IMR-90 (cell line): ENCODE results near the gene EMD. TPM values are rescaled to one million over a fixed set of nuclear protein-coding genes. Genes with fewer than 3 reads are reported as not detected.

Source experiments
- ATAC-seq: fragments of 200-7000 bp; cut with Tn5 transposase; 2 replicates; pipeline ENCODE4 v1.9.1; 2020; ENCODE audit warnings: low read depth, mild to moderate bottlenecking, moderate library complexity
- BruUV-seq: library from RNA; stranded (reverse); fragments of 400-500 nt; replicated peaks from 2 replicates; lab custom pipeline; 2021; lab: Mats Ljungman, UMichigan
- CTCF ChIA-PET: fragments of 300-600 bp; formaldehyde crosslinking; extraction: SDS; loops from one replicate; lab custom pipeline; 2021; ENCODE audit warnings: antibody characterized with exemption; lab: Yijun Ruan, JAX
- POLR2A ChIA-PET: fragments of 300-600 bp; sonication (Branson Sonifier 250); formaldehyde crosslinking; loops from one replicate; lab custom pipeline; 2022; ENCODE audit warnings: antibody characterized with exemption; ENCODE audit not compliant: unreplicated experiment; lab: Charles Lee
- DNase-seq: peaks from one replicate; pipeline ENCODE4 v3.0.0; 2013
- H2AFZ ChIP-seq: replicated peaks from 2 replicates; pipeline ENCODE3; 2013; ENCODE audit warnings: low read length, mild to moderate bottlenecking; ENCODE audit not compliant: poor library complexity
- H2AK5ac ChIP-seq: 2 replicates; pipeline ENCODE4 v1.6.1; 2013; ENCODE audit warnings: low read depth, low read length, inconsistent platforms
- H2AK9ac ChIP-seq: replicated peaks from 2 replicates; pipeline ENCODE3; 2013; ENCODE audit warnings: mild to moderate bottlenecking, low read depth, low read length, moderate library complexity; ENCODE audit not compliant: poor library complexity
- H2BK120ac ChIP-seq: 2 replicates; pipeline ENCODE4 v1.6.1; 2013; ENCODE audit warnings: low read depth, low read length, inconsistent platforms
- H2BK15ac ChIP-seq: 3 replicates; pipeline ENCODE4 v1.6.1; 2013; ENCODE audit warnings: low read depth, low read length, inconsistent platforms
- H2BK20ac ChIP-seq: 2 replicates; pipeline ENCODE4 v1.6.1; 2013; ENCODE audit warnings: low read depth, mild to moderate bottlenecking, inconsistent platforms, low read length, moderate library complexity
- H2BK5ac ChIP-seq: 2 replicates; pipeline ENCODE4 v1.6.1; 2013; ENCODE audit warnings: mild to moderate bottlenecking, low read depth, low read length, inconsistent platforms; ENCODE audit not compliant: poor library complexity, severe bottlenecking
- H3K14ac ChIP-seq: replicated peaks from 2 replicates; pipeline ENCODE4 v1.6.1; 2013; ENCODE audit warnings: low read depth, low read length, inconsistent platforms
- H3K18ac ChIP-seq: 2 replicates; pipeline ENCODE4 v1.6.1; 2013; ENCODE audit warnings: low read depth, low read length, control low read depth
- H3K23ac ChIP-seq: 2 replicates; pipeline ENCODE4 v1.6.1; 2013; ENCODE audit warnings: low read depth, low read length, inconsistent platforms
- H3K27ac ChIP-seq: 2 replicates; pipeline ENCODE4 v1.5.1; 2013; ENCODE audit warnings: mild to moderate bottlenecking, control low read depth, low read length; ENCODE audit not compliant: insufficient read depth
- H3K27me3 ChIP-seq: 2 replicates; pipeline ENCODE4 v1.6.1; 2013; ENCODE audit warnings: low read length; ENCODE audit not compliant: control insufficient read depth, insufficient read depth
- H3K36me3 ChIP-seq: 2 replicates; pipeline ENCODE4 v1.6.1; 2013; ENCODE audit warnings: low read length, mixed read lengths; ENCODE audit not compliant: control insufficient read depth, insufficient read depth
- H3K4ac ChIP-seq: 2 replicates; pipeline ENCODE4 v1.6.1; 2013; ENCODE audit warnings: low read depth, low read length, inconsistent platforms
- H3K4me1 ChIP-seq: 2 replicates; pipeline ENCODE4 v1.6.1; 2013; ENCODE audit warnings: low read length, mixed read lengths; ENCODE audit not compliant: control insufficient read depth, insufficient read depth
- H3K4me2 ChIP-seq: 2 replicates; pipeline ENCODE4 v1.6.1; 2013; ENCODE audit warnings: low read depth, mild to moderate bottlenecking, control low read depth, low read length, moderate library complexity
- H3K4me3 ChIP-seq: 2 replicates; pipeline ENCODE4 v1.5.1; 2013; ENCODE audit warnings: low read depth, mild to moderate bottlenecking, control low read depth, low read length, moderate library complexity; ENCODE audit not compliant: insufficient read depth
- H3K56ac ChIP-seq: 2 replicates; pipeline ENCODE4 v1.6.1; 2013; ENCODE audit warnings: low read length, inconsistent platforms; ENCODE audit not compliant: insufficient read depth; ENCODE audit errors: extremely low read depth
- H3K79me1 ChIP-seq, 2 experiments: 2 replicates each; pipeline ENCODE4 v1.6.1; 2013; ENCODE audit warnings: low read length in 2 of 2, inconsistent platforms in 1 of 2, low read depth in 1 of 2
- H3K9ac ChIP-seq: 2 replicates; pipeline ENCODE4 v1.6.1; 2013; ENCODE audit warnings: low read depth, low read length, control low read depth
- H3K9me1 ChIP-seq: 2 replicates; pipeline ENCODE4 v1.6.1; 2013; ENCODE audit warnings: low read length, inconsistent platforms; ENCODE audit not compliant: insufficient read depth
- H3K9me3 ChIP-seq: 2 replicates; pipeline ENCODE4 v1.6.1; 2013; ENCODE audit warnings: low read length; ENCODE audit not compliant: control insufficient read depth, insufficient read depth
- H4K20me1 ChIP-seq: 2 replicates; pipeline ENCODE4 v1.6.1; 2013; ENCODE audit warnings: low read length, inconsistent platforms; ENCODE audit not compliant: insufficient read depth
- H4K5ac ChIP-seq: 2 replicates; pipeline ENCODE4 v1.6.1; 2013; ENCODE audit warnings: mild to moderate bottlenecking, low read depth, low read length, control low read depth
- H4K8ac ChIP-seq, 2 experiments: 2 replicates each; pipeline ENCODE4 v1.6.1; 2013; ENCODE audit warnings: low read depth in 2 of 2, low read length in 2 of 2, control low read depth in 1 of 2, inconsistent platforms in 1 of 2
- H4K91ac ChIP-seq: 2 replicates; pipeline ENCODE4 v1.6.1; 2013; ENCODE audit warnings: low read depth, low read length, inconsistent platforms; ENCODE audit not compliant: insufficient read depth
- BHLHE40 ChIP-seq: fragments of 150-350 bp; IDR thresholded peaks from 2 replicates; pipeline ENCODE4 v1.6.1; 2016; ENCODE audit warnings: mild to moderate bottlenecking, low read depth, low read length
- CEBPB ChIP-seq: IDR thresholded peaks from 2 replicates; pipeline ENCODE4 v1.6.1; 2012; ENCODE audit warnings: low read depth, low read length, improper control_type of control experiment
- CHD1 ChIP-seq: IDR thresholded peaks from 2 replicates; pipeline ENCODE4 v1.6.1; 2012; ENCODE audit warnings: low read depth, low read length, improper control_type of control experiment
- ELK1 ChIP-seq: fragments of 150-350 bp; IDR thresholded peaks from 2 replicates; pipeline ENCODE4 v1.6.1; 2016; ENCODE audit warnings: low read depth, mild to moderate bottlenecking, low read length, moderate library complexity, borderline replicate concordance
- MAFK ChIP-seq: IDR thresholded peaks from 2 replicates; pipeline ENCODE4 v1.6.1; 2012; ENCODE audit warnings: low read depth, low read length, improper control_type of control experiment
- MAZ ChIP-seq: IDR thresholded peaks from 2 replicates; pipeline ENCODE4 v1.6.1; 2012; ENCODE audit warnings: low read depth, mild to moderate bottlenecking, low read length, improper control_type of control experiment, moderate library complexity, borderline replicate concordance
- MXI1 ChIP-seq: IDR thresholded peaks from 2 replicates; pipeline ENCODE4 v1.6.1; 2012; ENCODE audit warnings: low read depth, mild to moderate bottlenecking, low read length, moderate library complexity, borderline replicate concordance
- NFE2L2 ChIP-seq: fragments of 150-350 bp; IDR thresholded peaks from 2 replicates; pipeline ENCODE4 v1.6.1; 2016; ENCODE audit warnings: low read depth, mild to moderate bottlenecking, low read length
- POLR2A ChIP-seq: IDR thresholded peaks from 2 replicates; pipeline ENCODE4 v1.6.1; 2012; ENCODE audit warnings: mild to moderate bottlenecking, low read depth, low read length
- RAD21 ChIP-seq: IDR thresholded peaks from 2 replicates; pipeline ENCODE4 v1.6.1; 2012; ENCODE audit warnings: low read length, improper control_type of control experiment
- RCOR1 ChIP-seq: IDR thresholded peaks from 2 replicates; pipeline ENCODE4 v1.6.1; 2012; ENCODE audit warnings: mild to moderate bottlenecking, low read length, improper control_type of control experiment; ENCODE audit not compliant: insufficient replicate concordance
- RFX5 ChIP-seq: IDR thresholded peaks from 2 replicates; pipeline ENCODE4 v1.8.0; 2012; ENCODE audit warnings: low read depth, mild to moderate bottlenecking, low read length, moderate library complexity
- SMC3 ChIP-seq: fragments of 150-350 bp; IDR thresholded peaks from 2 replicates; pipeline ENCODE4 v1.6.1; 2016; ENCODE audit warnings: low read depth, mild to moderate bottlenecking, antibody characterized with exemption, low read length, moderate library complexity
- USF2 ChIP-seq: fragments of 150-350 bp; IDR thresholded peaks from 2 replicates; pipeline ENCODE4 v1.6.1; 2017; ENCODE audit warnings: mild to moderate bottlenecking, antibody characterized with exemption, low read length, low read depth
- WGBS, 2 experiments: methylation state at CpG; one replicate each; pipeline versions ENCODE4 v1.1.5 to v1.1.7; 2013; ENCODE audit warnings: missing lambda C conversion rate in 2 of 2; ENCODE audit not compliant: insufficient read length in 1 of 2; ENCODE audit errors: extremely low coverage in 2 of 2; 5-methylcytosine and 5-hydroxymethylcytosine counted together
- dilution Hi-C: fragments of 300-500 bp; cut with HindIII; formaldehyde crosslinking; loops from one replicate; pipeline ENCODE4 v1.14.3; 2018; ENCODE audit warnings: low sequenced_read_pairs; ENCODE audit not compliant: unreplicated experiment
- in situ Hi-C: fragments of 300-500 bp; cut with MboI; formaldehyde crosslinking; loops from 3 replicates; pipeline ENCODE4 v1.14.3; 2019; ENCODE audit warnings: low sequenced_read_pairs, inconsistent platforms, mixed read lengths
- intact Hi-C: fragments of 100-400 bp; cut with micrococcal nuclease; formaldehyde crosslinking; loops from 2 replicates; pipeline ENCODE4 v1.10.0; 2022
- polyA plus RNA-seq, 3 experiments: library from polyadenylated mRNA; depleted of rRNA; stranded (reverse); fragments of >200 nt; gene quantifications; 2 replicates each; pipeline ENCODE4 v1.2.3, GENCODE V29; 2012; ENCODE audit warnings: low replicate concordance in 1 of 3
- total RNA-seq: library from RNA; depleted of rRNA; stranded (reverse); fragments of >200 nt; gene quantifications from 2 replicates; pipeline ENCODE4 v1.2.3, GENCODE V29; 2012

Gene EMD
- total and polyA plus RNA-seq, 2 of the 4 experiments (the other 2 are of a cell fraction): 9.9 to 80.6 TPM

GRCh38 chrX:154403858-154404257 lies 24.8 kb downstream of the EMD start:
- Histone ChIP-seq H4K5ac (no peak overlapping the region), H2BK15ac (no peak overlapping the region), H3K14ac (no peak overlapping the region), H4K91ac (no peak overlapping the region), H3K4me2 (no peak overlapping the region), H3K56ac (no peak overlapping the region), H3K9me3 (no peaks in the 10 kb centered on the region), H3K4ac (no peak overlapping the region), H3K23ac (no peak overlapping the region), H3K27me3 (no peaks in the 10 kb centered on the region), H3K27ac (no peak overlapping the region), H4K20me1 (peaks cover 37% of the 10 kb centered on the region), H2AK5ac (no peak overlapping the region), H4K8ac (no peak overlapping the region), H3K36me3 (peaks cover 21% of the 10 kb centered on the region), H2BK5ac (no peak overlapping the region), H3K9me1 (no peaks in the 10 kb centered on the region), H3K4me1 (peaks cover 5% of the 10 kb centered on the region), H3K4me3 (no peak overlapping the region), H3K9ac (no peak overlapping the region), H3K79me1 (peaks cover 11 to 27% of the 10 kb centered on the region in 2 experiments), H2AK9ac (no peak overlapping the region), H3K18ac (no peak overlapping the region), H2BK120ac (no peak overlapping the region), H2BK20ac (no peak overlapping the region), H2AFZ (no peak overlapping the region)
- CTCF ChIA-PET: no interaction called here
- intact Hi-C loops (no loop called here), in situ Hi-C loops (no loop called here), dilution Hi-C loops (no loop called here)
- POLR2A ChIA-PET: no interaction called here
- no TSS peak for BruUV-seq
- ATAC-seq (no peak), DNase-seq (no peak)
- TF ChIP-seq MAFK (no peak), POLR2A (no peak), CHD1 (no peak), MAZ (no peak), RFX5 (no peak), RCOR1 (no peak), ELK1 (no peak), MXI1 (no peak), RAD21 (no peak), USF2 (no peak), CEBPB (no peak), NFE2L2 (no peak), BHLHE40 (no peak), SMC3 (no peak)
- no CpG with 5 or more reads among the region's 4 CpGs for WGBS, 2 experiments
